GM21619 (cell line): Measurements from ENCODE around the gene CCL20.

Experiments used
- ATAC-seq: cut with Tn5 transposase; IDR thresholded peaks from one replicate; pipeline ENCODE4 v1.9.1; 2021; ENCODE audit not compliant: unreplicated experiment

CCL20 gene

GRCh38 chr2:227799202-227799601 lies 14.4 kb upstream of the CCL20 start:
- ATAC-seq = no peak

GRCh38 chr2:227802882-227803281 lies 10.8 kb upstream of the CCL20 start:
- no peak for ATAC-seq

GRCh38 chr2:227804975-227805374 lies 8.7 kb upstream of the CCL20 start:
- ATAC-seq = no peak

- peak; percentile 57 for ATAC-seq
Observed at GRCh38 chr2:227805578-227805977, 8.1 kb upstream of the CCL20 start.

GRCh38 chr2:227808936-227809335 lies 4.7 kb upstream of the CCL20 start:
- no peak for ATAC-seq

- no peak for ATAC-seq
Observed at GRCh38 chr2:227812001-227812400, 1.6 kb upstream of the CCL20 start.

- ATAC-seq = no peak
Observed at GRCh38 chr2:227813229-227813561, 447 bp upstream of the CCL20 start.

- ATAC-seq = no peak
Observed at GRCh38 chr2:227815066-227815465, 1.4 kb downstream of the CCL20 start.

GRCh38 chr2:227816507-227817294 lies 3.1 kb downstream of the CCL20 start:
- no peak for ATAC-seq

GRCh38 chr2:227817336-227817735 lies 3.7 kb downstream of the CCL20 start:
- no peak for ATAC-seq

GRCh38 chr2:227817850-227818674 lies 4.4 kb downstream of the CCL20 start:
- ATAC-seq = peak; percentile 65

GRCh38 chr2:227818675-227819397 lies 5.2 kb downstream of the CCL20 start:
- no peak for ATAC-seq

- no peak for ATAC-seq
Observed at GRCh38 chr2:227819398-227819697, 5.7 kb downstream of the CCL20 start.

- no peak for ATAC-seq
Observed at GRCh38 chr2:227821043-227821942, 7.7 kb downstream of the CCL20 start.

GRCh38 chr2:227822416-227823003 lies 8.9 kb downstream of the CCL20 start:
- no peak for ATAC-seq

GRCh38 chr2:227823922-227824321 lies 10.3 kb downstream of the CCL20 start:
- ATAC-seq = no peak

GRCh38 chr2:227824711-227825110 lies 11.1 kb downstream of the CCL20 start:
- ATAC-seq = no peak

- ATAC-seq = no peak
Observed at GRCh38 chr2:227826019-227826521, 12.4 kb downstream of the CCL20 start.

GRCh38 chr2:227826563-227826962 lies 12.9 kb downstream of the CCL20 start:
- no peak for ATAC-seq

GRCh38 chr2:227827143-227827542 lies 13.5 kb downstream of the CCL20 start:
- no peak for ATAC-seq
